MCF 10A (cell line): ENCODE measurements around the gene HSF2. TPM values are rescaled to one million over a fixed set of nuclear protein-coding genes. Genes with fewer than 3 reads are reported as not detected.

Experiments used
- BruUV-seq: library from RNA; stranded (reverse); fragments of 400-500 nt; replicated peaks from 2 replicates; lab custom pipeline; 2021; lab: Mats Ljungman, UMichigan
- CTCF ChIA-PET: fragments of 300-600 bp; sonication (Branson Sonifier 250); formaldehyde crosslinking; extraction: SDS; loops from one replicate; lab custom pipeline; 2021; ENCODE audit warnings: antibody characterized with exemption, inconsistent platforms; lab: Yijun Ruan, JAX
- POLR2A ChIA-PET: fragments of 300-600, 350-650 bp; sonication (Branson Sonifier 250); formaldehyde crosslinking; extraction: SDS; loops from one replicate; lab custom pipeline; 2020; ENCODE audit warnings: antibody characterized with exemption, inconsistent platforms; lab: Yijun Ruan, JAX
- DNase-seq: peaks from one replicate; pipeline ENCODE4 v3.0.0-alpha.2; 2018; ENCODE audit not compliant: unreplicated experiment
- H3K27ac Mint-ChIP-seq: one replicate; pipeline ENCODE4 v1.8.0; 2022; ENCODE audit warnings: mild to moderate bottlenecking, low read depth, mixed read lengths; ENCODE audit not compliant: unreplicated experiment
- H3K27me3 Mint-ChIP-seq: one replicate; pipeline ENCODE4 v1.8.0; 2022; ENCODE audit warnings: mixed read lengths; ENCODE audit not compliant: insufficient read depth, unreplicated experiment
- H3K36me3 Mint-ChIP-seq: one replicate; pipeline ENCODE4 v1.8.0; 2022; ENCODE audit warnings: mild to moderate bottlenecking, moderate library complexity, mixed read lengths; ENCODE audit not compliant: insufficient read depth, unreplicated experiment
- H3K4me1 Mint-ChIP-seq: one replicate; pipeline ENCODE4 v1.8.0; 2022; ENCODE audit warnings: mixed read lengths; ENCODE audit not compliant: insufficient read depth, unreplicated experiment
- H3K4me3 Mint-ChIP-seq: one replicate; pipeline ENCODE4 v1.8.0; 2022; ENCODE audit warnings: mild to moderate bottlenecking, moderate library complexity, mixed read lengths; ENCODE audit not compliant: unreplicated experiment
- H3K9me3 Mint-ChIP-seq: one replicate; pipeline ENCODE4 v1.8.0; 2022; ENCODE audit warnings: mixed read lengths; ENCODE audit not compliant: unreplicated experiment
- CTCF ChIP-seq: fragments of 200-600 bp; IDR thresholded peaks from one replicate; pipeline ENCODE4 v1.8.0; 2022; ENCODE audit warnings: antibody characterized with exemption, mild to moderate bottlenecking; ENCODE audit not compliant: unreplicated experiment
- intact Hi-C: fragments of 100-400 bp; cut with micrococcal nuclease; formaldehyde crosslinking; loops from 2 replicates; pipeline ENCODE4 v1.14.1; 2022
- total RNA-seq: library from RNA; stranded (reverse); gene quantifications from 2 replicates; pipeline ENCODE4 v1.2.3, GENCODE V29; 2022

HSF2 gene
- total RNA-seq, 1 experiment from 2014 or later: 8.6 TPM

GRCh38 chr6:122422614-122423267 lies 23.3 kb downstream of the HSF2 start:
- CTCF ChIA-PET: interaction anchor here (0.6 to 0.7 kb wide), 2 partner anchors 26 to 36 kb away, joined by 3 to 6 read pairs; no protein-coding TSS in a partner anchor
- POLR2A ChIA-PET: interaction anchor here (2.2 kb wide), 1 partner anchor 9 kb away, joined by 11 read pairs; no protein-coding TSS in a partner anchor
- TF ChIP-seq CTCF: no peak
- no peaks in the 10 kb centered on the region for H3K4me1 Mint-ChIP-seq
- DNase-seq: no peak
- H3K4me3 Mint-ChIP-seq: no peak overlapping the region
- H3K36me3 Mint-ChIP-seq: peaks cover 41% of the 10 kb centered on the region
- H3K27ac Mint-ChIP-seq: no peak overlapping the region
- H3K27me3 Mint-ChIP-seq: no peaks in the 10 kb centered on the region
- intact Hi-C loops: no loop called here
- H3K9me3 Mint-ChIP-seq: no peaks in the 10 kb centered on the region
- BruUV-seq: no TSS peak

GRCh38 chr6:122423734-122424133 lies 24.3 kb downstream of the HSF2 start:
- DNase-seq: no peak
- H3K27me3 Mint-ChIP-seq: no peaks in the 10 kb centered on the region
- no peak for TF ChIP-seq CTCF
- H3K4me3 Mint-ChIP-seq: no peak overlapping the region
- CTCF ChIA-PET: no interaction called here
- no TSS peak for BruUV-seq
- peak overlapping the region; percentile 75 for H3K27ac Mint-ChIP-seq
- no peaks in the 10 kb centered on the region for H3K9me3 Mint-ChIP-seq
- POLR2A ChIA-PET: interaction anchor here (0.9 to 2.2 kb wide), 2 partner anchors 10 to 25 kb away, joined by 3 to 11 read pairs; partner anchors contain the start of gene HSF2
- H3K4me1 Mint-ChIP-seq: no peaks in the 10 kb centered on the region
- peaks cover 41% of the 10 kb centered on the region for H3K36me3 Mint-ChIP-seq
- intact Hi-C loops: no loop called here

GRCh38 chr6:122426597-122426996 lies 27.1 kb downstream of the HSF2 start:
- DNase-seq: no peak
- POLR2A ChIA-PET: interaction anchor here (0.5 to 1.3 kb wide), 3 partner anchors 28 to 530 kb away, joined by 3 to 5 read pairs (median 3); partner anchors contain the start of gene SERINC1
- Mint-ChIP-seq H3K27me3 (no peaks in the 10 kb centered on the region), H3K4me3 (no peak overlapping the region), H3K4me1 (no peaks in the 10 kb centered on the region), H3K27ac (no peak overlapping the region), H3K36me3 (peaks cover 47% of the 10 kb centered on the region), H3K9me3 (no peaks in the 10 kb centered on the region)
- TF ChIP-seq CTCF: no peak
- CTCF ChIA-PET: interaction anchor here (0.6 to 1.5 kb wide), 2 partner anchors 26 to 52 kb away, joined by 3 read pairs; no protein-coding TSS in a partner anchor
- no TSS peak for BruUV-seq
- intact Hi-C loops: no loop called here

GRCh38 chr6:122428781-122429180 lies 29.3 kb downstream of the HSF2 start:
- BruUV-seq: no TSS peak
- POLR2A ChIA-PET: interaction anchor here (1.0 kb wide), 1 partner anchor 29 kb away, joined by 4 read pairs; the partner anchor contains the start of gene HSF2
- CTCF ChIA-PET: no interaction called here
- Mint-ChIP-seq H3K27me3 (no peaks in the 10 kb centered on the region), H3K36me3 (peaks cover 48% of the 10 kb centered on the region), H3K4me1 (no peaks in the 10 kb centered on the region), H3K9me3 (no peaks in the 10 kb centered on the region), H3K27ac (no peak overlapping the region), H3K4me3 (no peak overlapping the region)
- intact Hi-C loops: no loop called here
- TF ChIP-seq CTCF: no peak
- DNase-seq: no peak
